Adrenal gland (tissue), 5 donors: Measurements from ENCODE around the gene MTCH1.

ENCODE experiments used
- POLR2A ChIP-seq, 2 donors: fragments of 450-650 bp; IDR thresholded peaks; one replicate each; pipeline ENCODE4 v1.6.1; 2017; ENCODE audit warnings: antibody characterized with exemption in 2 of 2, mild to moderate bottlenecking in 2 of 2, moderate library complexity in 1 of 2
- TF ChIP-seq, protein P1 (sequence below), 6 experiments: fragments of 450-650 bp in 4 of 6; fragments of 200-600 bp in 2 of 6; sonication (generic) in 1 of 6; IDR thresholded peaks; 1 replicate in 5 of 6; 2 replicates in 1 of 6; pipeline versions ENCODE4 v1.5.1 to v1.8.0; 2016 to 2021; ENCODE audit warnings: antibody characterized with exemption in 6 of 6, mild to moderate bottlenecking in 2 of 6, moderate library complexity in 1 of 6
- donor health status: DM: no; HTN: no; CAD: no.

DNA sequence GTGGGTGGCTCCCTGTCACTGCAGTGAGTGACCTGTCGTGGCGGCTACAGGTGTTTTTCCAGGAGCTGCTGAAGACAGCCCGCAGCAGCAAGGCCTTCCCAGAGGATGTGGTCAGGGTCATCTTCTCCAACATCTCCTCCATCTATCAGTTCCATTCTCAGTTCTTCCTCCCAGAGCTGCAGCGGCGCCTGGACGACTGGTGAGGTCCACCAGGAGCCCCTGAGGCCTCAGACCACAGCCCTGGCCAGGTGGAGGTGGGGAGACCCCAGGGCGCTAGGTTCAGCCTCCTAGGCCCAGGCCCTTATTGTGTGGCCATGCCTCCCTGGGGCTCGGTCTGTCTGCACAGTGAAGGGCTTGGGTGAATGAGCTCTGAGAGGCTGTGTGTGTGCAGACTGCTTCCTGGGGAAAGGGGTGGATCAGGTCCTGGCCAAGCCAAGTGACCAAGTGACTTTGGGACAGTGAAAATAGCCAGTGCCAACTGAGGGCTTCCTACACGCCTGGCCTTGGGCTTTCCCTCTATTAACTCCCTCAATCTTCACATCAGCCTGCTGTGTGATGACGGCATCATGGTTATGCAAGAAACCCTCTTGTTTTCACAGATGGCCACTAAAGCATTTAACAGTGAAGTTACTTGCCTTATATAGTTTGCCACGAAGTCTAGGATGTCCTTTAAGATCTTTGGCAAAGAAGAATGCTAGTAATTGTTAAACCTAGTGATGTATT is 25.8 kb upstream of the MTCH1 start:
- TF ChIP-seq POLR2A (IDR thresholded peaks at IDR 0.05) = no peak
- TF ChIP-seq, protein P1, sequence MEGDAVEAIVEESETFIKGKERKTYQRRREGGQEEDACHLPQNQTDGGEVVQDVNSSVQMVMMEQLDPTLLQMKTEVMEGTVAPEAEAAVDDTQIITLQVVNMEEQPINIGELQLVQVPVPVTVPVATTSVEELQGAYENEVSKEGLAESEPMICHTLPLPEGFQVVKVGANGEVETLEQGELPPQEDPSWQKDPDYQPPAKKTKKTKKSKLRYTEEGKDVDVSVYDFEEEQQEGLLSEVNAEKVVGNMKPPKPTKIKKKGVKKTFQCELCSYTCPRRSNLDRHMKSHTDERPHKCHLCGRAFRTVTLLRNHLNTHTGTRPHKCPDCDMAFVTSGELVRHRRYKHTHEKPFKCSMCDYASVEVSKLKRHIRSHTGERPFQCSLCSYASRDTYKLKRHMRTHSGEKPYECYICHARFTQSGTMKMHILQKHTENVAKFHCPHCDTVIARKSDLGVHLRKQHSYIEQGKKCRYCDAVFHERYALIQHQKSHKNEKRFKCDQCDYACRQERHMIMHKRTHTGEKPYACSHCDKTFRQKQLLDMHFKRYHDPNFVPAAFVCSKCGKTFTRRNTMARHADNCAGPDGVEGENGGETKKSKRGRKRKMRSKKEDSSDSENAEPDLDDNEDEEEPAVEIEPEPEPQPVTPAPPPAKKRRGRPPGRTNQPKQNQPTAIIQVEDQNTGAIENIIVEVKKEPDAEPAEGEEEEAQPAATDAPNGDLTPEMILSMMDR (IDR thresholded peaks at IDR 0.05) = no peak
